Neural progenitor cell (in vitro differentiated cells): ENCODE data around the gene PTPRH. TPM values are rescaled to one million over a fixed set of nuclear protein-coding genes. Genes with fewer than 3 reads are reported as not detected.

Source experiments
- DNase-seq: peaks from one replicate; pipeline ENCODE4 v3.0.0-alpha.2; 2016; ENCODE audit warnings: low spot score
- H2AFZ ChIP-seq: fragments of 200-600 bp; sonication (generic); replicated peaks from 2 replicates; pipeline ENCODE4 v1.6.1; 2016; ENCODE audit warnings: antibody characterized with exemption
- H3F3A ChIP-seq: fragments of 200-600 bp; sonication (generic); 2 replicates; pipeline ENCODE4 v1.6.1; 2016; ENCODE audit warnings: antibody characterized with exemption, low read depth
- H3K27ac ChIP-seq: fragments of 200-600 bp; sonication (generic); 2 replicates; pipeline ENCODE4 v1.5.1; 2016; ENCODE audit warnings: mild to moderate bottlenecking
- H3K27me3 ChIP-seq: fragments of 200-600 bp; sonication (generic); 2 replicates; pipeline ENCODE4 v1.6.1; 2016; ENCODE audit warnings: mild to moderate bottlenecking, moderate library complexity
- H3K36me3 ChIP-seq: fragments of 200-600 bp; sonication (generic); 2 replicates; pipeline ENCODE4 v1.5.1; 2016
- H3K4me1 ChIP-seq: fragments of 200-600 bp; sonication (generic); 2 replicates; pipeline ENCODE4 v1.6.1; 2016; ENCODE audit warnings: mixed run types
- H3K4me2 ChIP-seq: fragments of 200-600 bp; sonication (generic); 2 replicates; pipeline ENCODE4 v1.6.1; 2016
- H3K4me3 ChIP-seq: fragments of 200-600 bp; sonication (generic); 2 replicates; pipeline ENCODE4 v1.5.1; 2016
- H3K79me2 ChIP-seq: fragments of 200-600 bp; sonication (generic); 2 replicates; pipeline ENCODE4 v1.6.1; 2016; ENCODE audit warnings: low read depth
- H3K9ac ChIP-seq: fragments of 200-600 bp; sonication (generic); 2 replicates; pipeline ENCODE4 v1.6.1; 2016
- H3K9me3 ChIP-seq: fragments of 200-600 bp; sonication (generic); 2 replicates; pipeline ENCODE4 v1.5.1; 2016; ENCODE audit warnings: low read depth
- H4K20me1 ChIP-seq: fragments of 200-600 bp; sonication (generic); 2 replicates; pipeline ENCODE4 v1.6.1; 2016; ENCODE audit warnings: low read depth
- H3K27ac Mint-ChIP-seq: 3 replicates; pipeline ENCODE4 v1.8.0; 2021; ENCODE audit warnings: mixed read lengths
- H3K27me3 Mint-ChIP-seq: 2 replicates; pipeline ENCODE4 v1.8.0; 2022; ENCODE audit warnings: low read depth, mild to moderate bottlenecking, inconsistent platforms, moderate library complexity, mixed read lengths; ENCODE audit not compliant: insufficient read depth
- H3K36me3 Mint-ChIP-seq: 3 replicates; pipeline ENCODE4 v1.8.0; 2021; ENCODE audit warnings: mixed read lengths
- H3K4me1 Mint-ChIP-seq: 3 replicates; pipeline ENCODE4 v1.8.0; 2021; ENCODE audit warnings: mixed read lengths
- H3K4me3 Mint-ChIP-seq: 3 replicates; pipeline ENCODE4 v1.8.0; 2021; ENCODE audit warnings: mild to moderate bottlenecking, moderate library complexity, mixed read lengths
- H3K9me3 Mint-ChIP-seq: 3 replicates; pipeline ENCODE4 v1.8.0; 2020; ENCODE audit warnings: mixed read lengths
- EZH2 ChIP-seq: fragments of 200-600 bp; sonication (generic); IDR thresholded peaks from 2 replicates; pipeline ENCODE4 v1.6.1; 2017; ENCODE audit warnings: antibody characterized with exemption, mild to moderate bottlenecking, moderate library complexity
- EZH2phosphoT487 ChIP-seq: fragments of 200-600 bp; sonication (generic); IDR thresholded peaks from 2 replicates; pipeline ENCODE4 v1.6.1; 2017; ENCODE audit warnings: antibody characterized with exemption
- total RNA-seq: library from RNA; depleted of rRNA; stranded (reverse); fragments of >200 nt; gene quantifications from 2 replicates; pipeline ENCODE4 v1.2.3, GENCODE V29; 2015; ENCODE audit warnings: low replicate concordance
- TF ChIP-seq, protein P1 (sequence below): fragments of 200-600 bp; sonication (generic); IDR thresholded peaks from 2 replicates; pipeline ENCODE4 v1.5.1; 2017; ENCODE audit warnings: antibody characterized with exemption, mild to moderate bottlenecking

Gene PTPRH
- total RNA-seq, 1 donor from 2014 or later = not detected

- no peaks in the 10 kb centered on the region for H3K27me3 ChIP-seq
- Mint-ChIP-seq H3K27ac (no peak overlapping the region), H3K4me3 (no peak overlapping the region), H3K9me3 (no peaks in the 10 kb centered on the region), H3K36me3 (peaks cover 4% of the 10 kb centered on the region), H3K27me3 (peaks cover 3% of the 10 kb centered on the region), H3K4me1 (peaks cover 5% of the 10 kb centered on the region)
- H3K9ac ChIP-seq = no peak overlapping the region
- H3K4me3 ChIP-seq = no peak overlapping the region
- H3K79me2 ChIP-seq = no peaks in the 10 kb centered on the region
- no peak overlapping the region for H3K4me2 ChIP-seq
- no peaks in the 10 kb centered on the region for H3F3A ChIP-seq
- no peak for DNase-seq
- H3K9me3 ChIP-seq = no peaks in the 10 kb centered on the region
- no peaks in the 10 kb centered on the region for H3K36me3 ChIP-seq
- no peak overlapping the region for H2AFZ ChIP-seq
- no peak overlapping the region for H3K27ac ChIP-seq
- no peaks in the 10 kb centered on the region for H3K4me1 ChIP-seq
- peaks cover 12% of the 10 kb centered on the region for H4K20me1 ChIP-seq
- TF ChIP-seq, protein P1, sequence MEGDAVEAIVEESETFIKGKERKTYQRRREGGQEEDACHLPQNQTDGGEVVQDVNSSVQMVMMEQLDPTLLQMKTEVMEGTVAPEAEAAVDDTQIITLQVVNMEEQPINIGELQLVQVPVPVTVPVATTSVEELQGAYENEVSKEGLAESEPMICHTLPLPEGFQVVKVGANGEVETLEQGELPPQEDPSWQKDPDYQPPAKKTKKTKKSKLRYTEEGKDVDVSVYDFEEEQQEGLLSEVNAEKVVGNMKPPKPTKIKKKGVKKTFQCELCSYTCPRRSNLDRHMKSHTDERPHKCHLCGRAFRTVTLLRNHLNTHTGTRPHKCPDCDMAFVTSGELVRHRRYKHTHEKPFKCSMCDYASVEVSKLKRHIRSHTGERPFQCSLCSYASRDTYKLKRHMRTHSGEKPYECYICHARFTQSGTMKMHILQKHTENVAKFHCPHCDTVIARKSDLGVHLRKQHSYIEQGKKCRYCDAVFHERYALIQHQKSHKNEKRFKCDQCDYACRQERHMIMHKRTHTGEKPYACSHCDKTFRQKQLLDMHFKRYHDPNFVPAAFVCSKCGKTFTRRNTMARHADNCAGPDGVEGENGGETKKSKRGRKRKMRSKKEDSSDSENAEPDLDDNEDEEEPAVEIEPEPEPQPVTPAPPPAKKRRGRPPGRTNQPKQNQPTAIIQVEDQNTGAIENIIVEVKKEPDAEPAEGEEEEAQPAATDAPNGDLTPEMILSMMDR = no peak
- no peak for TF ChIP-seq EZH2phosphoT487
- no peak for TF ChIP-seq EZH2
Measured at GRCh38 chr19:55229789-55230182, 20.5 kb upstream of the PTPRH start.

- no peak overlapping the region for H3K9ac ChIP-seq
- H3K36me3 ChIP-seq = no peaks in the 10 kb centered on the region
- no peak overlapping the region for H3K27ac ChIP-seq
- H3F3A ChIP-seq = no peaks in the 10 kb centered on the region
- no peaks in the 10 kb centered on the region for H3K4me1 ChIP-seq
- no peak overlapping the region for H2AFZ ChIP-seq
- H3K4me1 Mint-ChIP-seq = peaks cover 5% of the 10 kb centered on the region
- H3K79me2 ChIP-seq = no peaks in the 10 kb centered on the region
- H3K27me3 ChIP-seq = no peaks in the 10 kb centered on the region
- H4K20me1 ChIP-seq = peaks cover 12% of the 10 kb centered on the region
- no peak overlapping the region for H3K4me3 ChIP-seq
- no peaks in the 10 kb centered on the region for H3K27me3 Mint-ChIP-seq
- DNase-seq = no peak
- no peaks in the 10 kb centered on the region for H3K9me3 Mint-ChIP-seq
- H3K9me3 ChIP-seq = no peaks in the 10 kb centered on the region
- H3K27ac Mint-ChIP-seq = no peak overlapping the region
- no peak overlapping the region for H3K4me2 ChIP-seq
- TF ChIP-seq, protein P1 = no peak
- TF ChIP-seq EZH2 = no peak
- TF ChIP-seq EZH2phosphoT487 = no peak
- H3K4me3 Mint-ChIP-seq = no peak overlapping the region
- peaks cover 4% of the 10 kb centered on the region for H3K36me3 Mint-ChIP-seq
Measured at GRCh38 chr19:55229145-55229788, 20.0 kb upstream of the PTPRH start.

DNA sequence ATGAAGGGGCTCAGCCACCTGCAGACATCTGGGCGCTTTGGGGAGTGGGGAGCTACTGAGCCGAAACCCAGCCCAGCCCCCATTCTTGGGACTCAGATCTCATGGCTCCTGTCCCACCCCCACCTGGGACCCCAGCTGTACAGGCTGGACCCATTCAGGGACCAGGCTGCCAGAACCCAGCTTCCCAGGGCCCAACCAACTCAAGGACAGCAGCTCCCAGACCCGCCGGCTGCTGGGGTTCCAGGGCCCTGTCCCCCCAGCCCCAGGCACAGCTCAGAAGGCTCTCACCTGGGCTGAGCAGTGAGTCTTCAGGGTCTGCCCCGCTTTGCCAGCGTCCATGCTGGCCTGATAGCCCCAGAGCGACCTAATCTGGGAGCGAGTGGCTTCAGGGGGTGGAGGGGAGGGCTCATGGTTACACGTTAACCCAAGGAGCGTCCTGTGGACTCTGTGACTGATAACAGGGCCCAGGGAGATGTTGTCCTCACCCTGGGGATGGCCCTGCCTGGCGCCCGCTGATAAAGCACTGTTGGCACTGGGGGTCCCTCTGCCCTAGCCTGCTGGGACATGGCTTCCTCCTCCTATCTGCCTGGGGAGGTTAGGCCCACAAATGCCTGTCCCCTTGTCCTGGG lies 19.2 kb upstream of the PTPRH start, which contains the start of gene TMEM86B:
TSS of gene TMEM86B (minus strand) at position 361 of the 629 bp plus-strand sequence. CDS start at position 339, 22 bp downstream.
- H3K4me1 Mint-ChIP-seq = peaks cover 5% of the 10 kb centered on the region
- H3K27me3 Mint-ChIP-seq = no peaks in the 10 kb centered on the region
- Histone ChIP-seq H3K36me3 (no peaks in the 10 kb centered on the region), H4K20me1 (peaks cover 12% of the 10 kb centered on the region), H3K4me1 (no peaks in the 10 kb centered on the region), H3K9me3 (no peaks in the 10 kb centered on the region), H2AFZ (no peak within 1 kb of the TSS), H3K9ac (no peak within 1 kb of the TSS), H3K79me2 (no peaks in the 10 kb centered on the region), H3F3A (no peaks in the 10 kb centered on the region), H3K4me2 (no peak within 1 kb of the TSS), H3K27ac (no peak within 1 kb of the TSS), H3K4me3 (no peak within 1 kb of the TSS), H3K27me3 (no peaks in the 10 kb centered on the region)
- no peak for DNase-seq
- H3K4me3 Mint-ChIP-seq = no peak within 1 kb of the TSS
- H3K27ac Mint-ChIP-seq = no peak within 1 kb of the TSS
- peaks cover 4% of the 10 kb centered on the region for H3K36me3 Mint-ChIP-seq
- TF ChIP-seq, protein P1 = no peak
- TF ChIP-seq EZH2 (no peak), EZH2phosphoT487 (no peak)
- no peaks in the 10 kb centered on the region for H3K9me3 Mint-ChIP-seq
